ENCODE measurements around the gene SDR42E1. TPM values are rescaled to one million over a fixed set of nuclear protein-coding genes. Genes with fewer than 3 reads are reported as not detected.

The SDR42E1 gene
- total and polyA plus RNA-seq, 2 of the 13 experiments (the other 11 are each of a cell fraction or from before 2014, with no cell fraction given): 0.01 to 0.13 TPM

GRCh38 chr16:82017911-82018568 lies 6.8 kb upstream of the SDR42E1 start:
- Histone ChIP-seq H3K4me1 (ENCODE audit: insufficient read depth, low read length) (no peaks in the 10 kb centered on the region; the same call in 1 of the 2 replicates), H3K27me3 (ENCODE audit: control insufficient read depth in 1 of 2, insufficient read depth in 2 of 2, low read length in 2 of 2) (peaks cover 1 to 22% of the 10 kb centered on the region in 2 experiments; a peak in 3 of 5 replicates), H4K20me1 (ENCODE audit: insufficient read depth, low read length) (no peaks in the 10 kb centered on the region), H3K79me2 (ENCODE audit: insufficient read depth, low read length) (no peaks in the 10 kb centered on the region), H3K4me3 (replicated peaks in 1 of 3; ENCODE audit: insufficient read depth in 1 of 3, low read depth in 2 of 3, low read length in 3 of 3) (no peak overlapping the region), H2AFZ (ENCODE audit: low read length) (no peak overlapping the region), H3K9me3 (ENCODE audit: low read length) (peaks cover 6% of the 10 kb centered on the region; the same call in 1 of the 2 replicates), H3K27ac (ENCODE audit: extremely low read length, insufficient read depth, low read length) (no peak overlapping the region), H3K4me2 (ENCODE audit: low read depth, low read length) (no peak overlapping the region), H3K36me3 (replicated peaks in 1 of 2; ENCODE audit: control insufficient read depth in 1 of 2, insufficient read depth in 2 of 2, low read length in 2 of 2) (no peaks in the 10 kb centered on the region), H3K9ac (ENCODE audit: insufficient read depth, low read depth, low read length) (no peak overlapping the region)
- ChIA-PET POLR2A (no interaction called here), CTCF (ENCODE audit: low intra/inter-chr PET ratio, low total read pairs) (no interaction called here)
- FAIRE-seq (no peak), ATAC-seq (no peak), DNase-seq (ENCODE audit: low spot score) (no peak)
- WGBS (ENCODE audit: low lambda C conversion rate): 37% methylated on average over 6 of the region's 6 CpGs
- BruUV-seq (replicated peaks): no TSS peak
- in situ Hi-C loops (cut with HindIII; ENCODE audit: extremely low pct_ligation_motif_present, low pct_unique_long_range_greater_than_20kb) (no loop called here), intact Hi-C loops (cut with micrococcal nuclease; ENCODE audit: unreplicated experiment) (no loop called here)
- TF ChIP-seq MEF2D (CRISPR knock-in tag; IDR thresholded peaks at IDR 0.05) (no peak), RXRB (CRISPR knock-in tag; IDR thresholded peaks at IDR 0.05; ENCODE audit: borderline replicate concordance) (no peak), MAF1 (CRISPR knock-in tag; IDR thresholded peaks at IDR 0.05; ENCODE audit: borderline replicate concordance) (no peak), FOXO4 (CRISPR knock-in tag; conservative IDR thresholded peaks at IDR 0.05) (no peak), NR2F6 (IDR thresholded peaks at IDR 0.05) (no peak), NR2F6 (CRISPR knock-in tag; IDR thresholded peaks at IDR 0.05) (no peak), IKZF4 (CRISPR knock-in tag; IDR thresholded peaks at IDR 0.05; ENCODE audit: borderline replicate concordance, low read depth, not compliant biosample characterization) (no peak), ZSCAN31 (CRISPR knock-in tag; IDR thresholded peaks at IDR 0.05; ENCODE audit: low read depth) (no peak), HNF1B (CRISPR knock-in tag; IDR thresholded peaks at IDR 0.05) (no peak), ELF1 (CRISPR knock-in tag; IDR thresholded peaks at IDR 0.05) (no peak), ELK4 (CRISPR knock-in tag; IDR thresholded peaks at IDR 0.05; ENCODE audit: borderline replicate concordance) (no peak), KLF13 (CRISPR knock-in tag; IDR thresholded peaks at IDR 0.05) (no peak), SP4 (CRISPR knock-in tag; IDR thresholded peaks at IDR 0.05) (no peak), ZFP36L2 (CRISPR knock-in tag; IDR thresholded peaks at IDR 0.05) (no peak), ZNF639 (CRISPR knock-in tag; conservative IDR thresholded peaks at IDR 0.05) (no peak), KDM2A (CRISPR knock-in tag; IDR thresholded peaks at IDR 0.05; ENCODE audit: borderline replicate concordance, low read depth) (no peak), LBX2 (CRISPR knock-in tag; IDR thresholded peaks at IDR 0.05; ENCODE audit: borderline replicate concordance) (no peak), SP2 (CRISPR knock-in tag; IDR thresholded peaks at IDR 0.05) (no peak)
